Uterus (tissue), 4 donors: ENCODE data around the gene CLPSL1. TPM values are rescaled to one million over a fixed set of nuclear protein-coding genes. Genes with fewer than 3 reads are reported as not detected.

Experiments
- DNase-seq, 2 donors: peaks; one replicate each; pipeline ENCODE4 v3.0.0-alpha.2; 2019 to 2020
- H3K27ac ChIP-seq, 2 donors: fragments of 200-600 bp; sonication (generic); 1 replicate in 1 of 2; 2 replicates in 1 of 2; pipeline ENCODE4 v1.5.1; 2016 to 2018
- H3K27me3 ChIP-seq, 2 donors: fragments of 200-600 bp; sonication (generic); one replicate each; pipeline ENCODE4 v1.5.1; 2018 to 2019; ENCODE audit warnings: control low read depth in 1 of 2
- H3K36me3 ChIP-seq, 2 donors: fragments of 200-600 bp; sonication (generic); one replicate each; pipeline ENCODE4 v1.5.1; 2019; ENCODE audit warnings: control low read depth in 1 of 2
- H3K4me1 ChIP-seq, 2 donors: fragments of 200-600 bp; sonication (generic); one replicate each; pipeline ENCODE4 v1.5.1; 2018 to 2019; ENCODE audit warnings: control low read depth in 1 of 2
- H3K4me3 ChIP-seq, 2 donors: fragments of 200-600 bp; sonication (generic); 1 replicate in 1 of 2; 2 replicates in 1 of 2; pipeline ENCODE4 v1.5.1; 2018 to 2019; ENCODE audit warnings: mild to moderate bottlenecking in 1 of 2
- H3K9me3 ChIP-seq, 2 donors: fragments of 200-600 bp; sonication (generic); one replicate each; pipeline ENCODE4 v1.5.1; 2019; ENCODE audit warnings: control low read depth in 1 of 2
- POLR2A ChIP-seq, 2 donors: fragments of 450-650 bp; IDR thresholded peaks; one replicate each; pipeline ENCODE4 v1.6.1; 2016; ENCODE audit warnings: antibody characterized with exemption in 2 of 2, mild to moderate bottlenecking in 1 of 2, moderate library complexity in 1 of 2
- intact Hi-C: fragments of 100-400 bp; cut with DNase I; formaldehyde crosslinking; loops from one replicate; pipeline ENCODE4 v1.15.1; 2023; ENCODE audit warnings: low total_unique reads
- total RNA-seq, 4 donors: library from RNA; depleted of rRNA in 3 of 4; stranded (reverse); fragments of >200 nt in 3 of 4; gene quantifications; one replicate each; pipeline versions ENCODE4 v1.1.0 to v1.2.4, GENCODE V29; 2014 to 2023
- TF ChIP-seq, protein P1 (sequence below), 4 experiments: fragments of 200-600 bp in 2 of 4; fragments of 450-650 bp in 2 of 4; sonication (generic) in 2 of 4; IDR thresholded peaks; one replicate each; pipeline ENCODE4 v1.5.1; 2016 to 2019; ENCODE audit warnings: antibody characterized with exemption in 4 of 4, mild to moderate bottlenecking in 2 of 4, moderate library complexity in 1 of 4
- donor health status: DM: yes; HTN: yes; CAD: no.

CLPSL1 gene
- total RNA-seq, 4 donors from 2014 or later, result not detected

DNA sequence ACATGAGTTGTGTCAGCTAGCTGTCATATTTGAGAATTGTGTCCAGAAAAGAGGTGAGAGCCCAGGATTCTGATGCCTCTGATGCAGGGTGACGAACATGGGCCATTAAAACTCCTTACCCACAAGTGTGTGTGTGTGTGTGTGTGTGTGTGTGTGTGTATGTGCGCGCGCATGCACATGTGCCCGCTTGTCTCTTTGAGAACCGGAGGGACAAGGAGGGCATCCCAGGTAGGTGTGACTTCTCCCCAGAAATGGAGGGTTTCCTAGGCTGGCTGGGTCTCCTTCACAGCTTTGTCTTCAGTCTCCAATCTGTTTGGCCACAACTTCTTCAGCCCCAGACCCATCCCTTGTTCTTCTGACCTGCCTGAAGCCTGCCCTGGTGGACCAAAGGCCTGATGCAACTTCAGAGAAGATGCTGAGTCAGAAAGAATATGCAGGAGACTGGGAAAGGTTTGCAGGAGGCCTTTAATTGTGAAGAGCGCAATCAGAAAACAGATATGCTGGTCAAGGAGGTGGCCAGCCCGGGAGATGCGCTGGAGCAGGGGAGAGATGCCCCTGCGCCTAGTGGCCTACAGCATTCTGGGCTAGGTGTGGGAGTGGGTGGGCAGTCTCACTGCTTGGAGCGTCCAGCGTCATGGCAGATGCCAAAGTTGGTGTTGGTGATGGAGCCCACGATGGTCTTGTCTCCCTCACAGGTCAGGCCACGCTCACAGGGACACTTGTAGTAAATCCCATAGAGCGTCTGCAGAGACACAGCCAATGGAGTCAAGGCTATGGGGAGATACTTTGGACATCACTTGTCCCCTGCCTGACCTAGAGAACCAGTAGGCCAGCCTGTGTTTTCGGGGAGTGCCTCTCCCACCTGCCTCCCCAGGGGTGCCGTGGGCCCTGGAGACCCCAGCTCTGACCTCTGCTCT, 14.0 kb downstream of the CLPSL1 start:
- H3K4me1 ChIP-seq, result no peaks in the 10 kb centered on the region
- intact Hi-C loops, result no loop called here
- DNase-seq, result no peak
- no peaks in the 10 kb centered on the region for H3K9me3 ChIP-seq
- H3K36me3 ChIP-seq, result no peaks in the 10 kb centered on the region
- no peak overlapping the region for H3K27ac ChIP-seq
- TF ChIP-seq, protein P1, sequence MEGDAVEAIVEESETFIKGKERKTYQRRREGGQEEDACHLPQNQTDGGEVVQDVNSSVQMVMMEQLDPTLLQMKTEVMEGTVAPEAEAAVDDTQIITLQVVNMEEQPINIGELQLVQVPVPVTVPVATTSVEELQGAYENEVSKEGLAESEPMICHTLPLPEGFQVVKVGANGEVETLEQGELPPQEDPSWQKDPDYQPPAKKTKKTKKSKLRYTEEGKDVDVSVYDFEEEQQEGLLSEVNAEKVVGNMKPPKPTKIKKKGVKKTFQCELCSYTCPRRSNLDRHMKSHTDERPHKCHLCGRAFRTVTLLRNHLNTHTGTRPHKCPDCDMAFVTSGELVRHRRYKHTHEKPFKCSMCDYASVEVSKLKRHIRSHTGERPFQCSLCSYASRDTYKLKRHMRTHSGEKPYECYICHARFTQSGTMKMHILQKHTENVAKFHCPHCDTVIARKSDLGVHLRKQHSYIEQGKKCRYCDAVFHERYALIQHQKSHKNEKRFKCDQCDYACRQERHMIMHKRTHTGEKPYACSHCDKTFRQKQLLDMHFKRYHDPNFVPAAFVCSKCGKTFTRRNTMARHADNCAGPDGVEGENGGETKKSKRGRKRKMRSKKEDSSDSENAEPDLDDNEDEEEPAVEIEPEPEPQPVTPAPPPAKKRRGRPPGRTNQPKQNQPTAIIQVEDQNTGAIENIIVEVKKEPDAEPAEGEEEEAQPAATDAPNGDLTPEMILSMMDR (IDR thresholded peaks at IDR 0.05), result no peak
- no peak for TF ChIP-seq POLR2A (IDR thresholded peaks at IDR 0.05)
- no peaks in the 10 kb centered on the region for H3K27me3 ChIP-seq
- no peak overlapping the region for H3K4me3 ChIP-seq

DNA sequence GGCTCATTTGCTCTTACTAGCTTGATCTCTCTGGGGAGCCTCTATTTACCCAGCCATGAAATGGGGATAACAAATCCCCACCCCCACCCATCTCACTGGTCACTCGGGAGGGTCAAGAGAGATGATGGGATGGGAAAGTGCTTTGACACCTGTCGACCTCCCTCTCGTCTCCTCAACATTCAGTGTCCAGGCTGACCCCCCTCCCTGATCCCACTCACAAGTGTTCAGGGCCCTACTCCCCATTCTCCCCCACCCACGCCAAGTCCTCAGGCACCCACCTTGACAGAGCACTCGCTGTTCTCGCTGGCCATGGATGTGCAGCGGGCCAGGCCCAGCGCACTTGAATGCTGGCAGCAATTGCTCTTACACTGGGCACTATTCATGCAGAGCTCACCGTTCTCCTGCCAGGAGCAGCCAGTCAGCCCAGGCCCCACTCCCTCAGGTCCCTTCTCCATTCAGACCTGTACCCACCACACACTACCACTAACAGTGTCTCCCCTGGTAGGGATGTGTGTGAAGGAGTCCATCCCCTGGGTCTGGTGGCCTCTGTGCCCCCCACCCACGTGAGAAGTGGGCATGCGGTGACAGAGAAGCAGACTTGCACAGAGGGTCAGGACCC, 14.7 kb downstream of the CLPSL1 start:
- intact Hi-C loops, result no loop called here
- Histone ChIP-seq H3K9me3 (no peaks in the 10 kb centered on the region), H3K27ac (no peak overlapping the region), H3K4me1 (no peaks in the 10 kb centered on the region), H3K36me3 (no peaks in the 10 kb centered on the region), H3K27me3 (no peaks in the 10 kb centered on the region), H3K4me3 (no peak overlapping the region)
- TF ChIP-seq, protein P1 (IDR thresholded peaks at IDR 0.05), result no peak
- TF ChIP-seq POLR2A (IDR thresholded peaks at IDR 0.05), result no peak
- DNase-seq, result no peak

DNA sequence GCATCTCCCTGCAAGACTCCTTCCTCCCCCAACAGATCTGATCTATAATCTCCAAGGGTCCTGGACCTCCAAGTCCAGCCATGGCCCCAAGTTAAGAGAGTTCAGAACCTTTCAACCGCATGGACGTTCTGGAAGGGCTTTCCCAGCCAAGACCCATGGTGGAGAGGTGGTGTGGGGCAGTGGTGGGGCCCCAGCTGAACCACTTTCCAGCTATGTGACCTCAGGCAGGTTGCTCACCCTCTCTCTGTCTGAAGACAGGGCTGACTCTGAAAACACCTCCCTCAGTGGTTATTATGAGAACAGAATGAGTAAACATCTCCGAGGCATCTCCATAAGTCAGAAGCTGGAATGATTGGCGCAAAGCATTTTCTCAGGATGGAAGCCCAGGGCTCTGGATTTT, 15.4 kb downstream of the CLPSL1 start:
- no peak for DNase-seq
- Histone ChIP-seq H3K27ac (no peak overlapping the region), H3K36me3 (no peaks in the 10 kb centered on the region), H3K27me3 (no peaks in the 10 kb centered on the region), H3K9me3 (no peaks in the 10 kb centered on the region), H3K4me1 (no peaks in the 10 kb centered on the region), H3K4me3 (no peak overlapping the region)
- TF ChIP-seq, protein P1 (IDR thresholded peaks at IDR 0.05), result no peak
- TF ChIP-seq POLR2A (IDR thresholded peaks at IDR 0.05), result no peak
- intact Hi-C loops, result no loop called here

DNA sequence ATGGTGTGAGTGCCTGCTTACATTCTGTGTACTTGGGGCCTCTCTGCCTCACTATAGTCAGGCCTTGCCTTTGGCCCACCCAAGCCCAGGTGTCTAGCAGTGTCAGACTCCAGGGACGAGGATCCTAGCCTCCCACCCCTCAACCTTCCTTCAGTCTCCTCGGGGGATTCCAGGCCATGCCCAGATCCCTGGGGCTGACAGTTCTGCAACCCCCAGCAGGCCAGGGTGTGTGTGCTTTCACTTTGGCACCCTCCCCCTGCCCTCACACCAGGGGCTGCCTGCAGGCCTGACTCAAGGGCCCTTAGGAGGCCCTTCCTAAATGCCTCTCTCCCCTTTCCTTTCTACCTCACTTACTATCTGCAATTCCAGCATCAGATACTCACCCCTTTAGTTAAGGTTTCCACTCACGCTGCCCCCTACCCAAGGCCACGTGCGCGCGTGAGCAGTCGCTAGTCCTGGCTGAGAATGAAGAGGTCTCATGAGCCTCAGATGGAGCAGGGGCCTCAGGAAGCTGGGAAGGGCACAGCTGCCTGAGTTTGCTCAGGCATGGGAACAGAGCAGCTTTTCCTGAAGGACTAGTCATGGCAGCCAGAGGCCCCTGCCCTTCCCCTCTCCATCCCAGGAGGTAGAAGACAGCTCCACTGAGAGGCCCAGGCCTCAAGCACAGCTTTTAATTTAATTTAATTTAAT, 17.2 kb downstream of the CLPSL1 start:
- no peak for DNase-seq
- no peaks in the 10 kb centered on the region for H3K9me3 ChIP-seq
- no peaks in the 10 kb centered on the region for H3K36me3 ChIP-seq
- intact Hi-C loops, result no loop called here
- no peaks in the 10 kb centered on the region for H3K27me3 ChIP-seq
- H3K4me1 ChIP-seq, result no peaks in the 10 kb centered on the region
- TF ChIP-seq POLR2A (IDR thresholded peaks at IDR 0.05), result no peak
- TF ChIP-seq, protein P1 (IDR thresholded peaks at IDR 0.05), result no peak
- H3K4me3 ChIP-seq, result no peak overlapping the region
- H3K27ac ChIP-seq, result no peak overlapping the region

DNA sequence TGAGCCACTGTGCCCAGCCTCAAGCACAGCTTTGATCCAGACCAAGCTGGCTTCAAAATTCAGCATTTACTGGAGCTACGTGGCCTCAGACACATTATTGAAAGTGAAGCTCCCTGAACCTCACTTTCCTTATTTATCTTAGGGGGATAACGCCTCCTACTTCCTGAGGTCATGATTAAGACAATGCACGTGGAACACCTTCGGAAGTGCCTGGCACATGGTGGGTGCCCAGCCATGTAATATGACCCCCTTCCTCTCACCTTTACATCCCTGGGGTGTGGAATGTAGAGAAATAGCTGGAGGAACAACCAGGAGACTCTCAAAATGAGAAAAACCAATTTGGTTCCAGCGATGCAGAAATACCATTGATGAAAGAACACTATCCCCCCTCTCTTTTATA, 17.9 kb downstream of the CLPSL1 start:
- Histone ChIP-seq H3K36me3 (no peaks in the 10 kb centered on the region), H3K9me3 (no peaks in the 10 kb centered on the region), H3K4me3 (no peak overlapping the region), H3K27ac (no peak overlapping the region), H3K4me1 (no peaks in the 10 kb centered on the region), H3K27me3 (no peaks in the 10 kb centered on the region)
- DNase-seq, result no peak
- TF ChIP-seq, protein P1 (IDR thresholded peaks at IDR 0.05), result no peak
- intact Hi-C loops, result no loop called here
